Smooth muscle cell (in vitro differentiated cells): ENCODE data around the gene VPS26C. TPM values are rescaled to one million over a fixed set of nuclear protein-coding genes. Genes with fewer than 3 reads are reported as not detected.
"Not testable (repeated sequence)": the region's sequence is repeated elsewhere in the genome, so short reads cannot be mapped to it uniquely, and the experiment has no call there.

Source experiments
- DNase-seq: peaks from one replicate; lab custom pipeline; 2025; ENCODE audit not compliant: unreplicated experiment; lab: John Stamatoyannopoulos, UW
- H2AFZ ChIP-seq: fragments of 200-600 bp; sonication (generic); 2 replicates; pipeline ENCODE4 v1.6.0; 2016; ENCODE audit warnings: antibody characterized with exemption, low read depth, mild to moderate bottlenecking
- H3F3A ChIP-seq: fragments of 200-600 bp; sonication (generic); 2 replicates; pipeline ENCODE4 v1.6.0; 2017; ENCODE audit warnings: antibody characterized with exemption, low read depth
- H3K27ac ChIP-seq: fragments of 200-600 bp; sonication (generic); 2 replicates; pipeline ENCODE4 v1.5.1; 2016; ENCODE audit warnings: low read depth, mild to moderate bottlenecking
- H3K27me3 ChIP-seq: fragments of 200-600 bp; sonication (generic); 2 replicates; pipeline ENCODE4 v1.6.1; 2016; ENCODE audit warnings: low read depth, mild to moderate bottlenecking
- H3K36me3 ChIP-seq: fragments of 200-600 bp; sonication (generic); 2 replicates; pipeline ENCODE4 v1.5.1; 2016; ENCODE audit warnings: low read depth
- H3K4me1 ChIP-seq: fragments of 200-600 bp; sonication (generic); 2 replicates; pipeline ENCODE4 v1.5.1; 2016; ENCODE audit warnings: low read depth
- H3K4me2 ChIP-seq: fragments of 200-600 bp; sonication (generic); 2 replicates; pipeline ENCODE4 v1.6.0; 2016; ENCODE audit warnings: mild to moderate bottlenecking
- H3K4me3 ChIP-seq: fragments of 200-600 bp; sonication (generic); 2 replicates; pipeline ENCODE4 v1.5.1; 2016; ENCODE audit warnings: mild to moderate bottlenecking
- H3K79me2 ChIP-seq: fragments of 200-600 bp; sonication (generic); 2 replicates; pipeline ENCODE4 v1.6.0; 2016; ENCODE audit warnings: low read depth, mild to moderate bottlenecking
- H3K9ac ChIP-seq: fragments of 200-600 bp; sonication (generic); 2 replicates; pipeline ENCODE4 v1.6.0; 2016; ENCODE audit warnings: low read depth
- H3K9me3 ChIP-seq: fragments of 200-600 bp; sonication (generic); replicated peaks from 2 replicates; pipeline ENCODE4 v1.5.1; 2016; ENCODE audit warnings: low read depth
- H4K20me1 ChIP-seq: fragments of 200-600 bp; sonication (generic); 2 replicates; pipeline ENCODE4 v1.6.0; 2016; ENCODE audit warnings: low read depth
- CTCF ChIP-seq: fragments of 200-600 bp; sonication (generic); IDR thresholded peaks from 2 replicates; pipeline ENCODE4 v1.5.1; 2017; ENCODE audit warnings: borderline replicate concordance, mild to moderate bottlenecking, antibody characterized with exemption; ENCODE audit not compliant: insufficient read depth, poor library complexity, severe bottlenecking
- WGBS: methylation state at CpG from one replicate; pipeline ENCODE4 v1.1.7; 2016; ENCODE audit warnings: low lambda C conversion rate; 5-methylcytosine and 5-hydroxymethylcytosine counted together
- polyA plus RNA-seq: library from polyadenylated mRNA; unstranded; fragments of >200 nt; fragmentation: Nextera tagmentation; extraction: Ambion mirVana; gene quantifications from 2 replicates; pipeline ENCODE4 v1.2.1, GENCODE V29; 2016
- total RNA-seq: library from RNA; depleted of rRNA; stranded (reverse); fragments of >200 nt; gene quantifications from 2 replicates; pipeline ENCODE4 v1.2.3, GENCODE V29; 2014

VPS26C gene
- total and polyA plus RNA-seq, 2 experiments from 2014 or later, result 31.7 to 50.3 TPM

- WGBS, result 50% methylated on average over 5 of the region's 5 CpGs
- no peak overlapping the region for H3K4me3 ChIP-seq
- no peak overlapping the region for H3K27ac ChIP-seq
- no peaks in the 10 kb centered on the region for H3F3A ChIP-seq
- H3K9me3 ChIP-seq, result no peaks in the 10 kb centered on the region
- H3K4me2 ChIP-seq, result no peak overlapping the region
- H3K36me3 ChIP-seq, result no peaks in the 10 kb centered on the region
- no peak overlapping the region for H2AFZ ChIP-seq
- no peak overlapping the region for H3K9ac ChIP-seq
- no peak for DNase-seq
- H3K27me3 ChIP-seq, result no peaks in the 10 kb centered on the region
- no peaks in the 10 kb centered on the region for H3K4me1 ChIP-seq
- TF ChIP-seq CTCF, result no peak
- H3K79me2 ChIP-seq, result no peaks in the 10 kb centered on the region
- no peaks in the 10 kb centered on the region for H4K20me1 ChIP-seq
Observed at GRCh38 chr21:37294679-37295078, 27.5 kb upstream of the VPS26C start.

DNA sequence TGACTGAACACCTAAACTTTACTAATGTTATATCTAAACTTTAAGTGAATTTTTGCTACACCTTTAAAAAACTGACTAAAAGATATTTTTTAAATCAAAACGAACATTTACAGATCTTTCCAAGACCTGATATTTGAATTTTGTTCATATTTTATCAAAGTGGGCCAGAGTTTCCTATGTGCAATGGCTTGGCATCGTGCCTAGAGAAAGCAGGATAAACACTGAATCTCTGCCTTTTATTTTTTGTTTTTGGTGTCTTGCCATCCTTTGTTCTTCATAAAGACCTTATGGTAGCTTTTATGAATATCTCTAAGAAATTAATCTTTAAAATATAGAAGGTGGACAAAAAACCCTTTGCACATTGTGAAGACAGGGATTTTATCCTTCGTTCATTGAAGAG, 25.8 kb upstream of the VPS26C start:
- Histone ChIP-seq H2AFZ (no peak overlapping the region), H3K36me3 (no peaks in the 10 kb centered on the region), H3K9ac (no peak overlapping the region), H4K20me1 (no peaks in the 10 kb centered on the region), H3K9me3 (no peaks in the 10 kb centered on the region), H3K79me2 (no peaks in the 10 kb centered on the region), H3K4me2 (no peak overlapping the region), H3K4me3 (no peak overlapping the region), H3K4me1 (no peaks in the 10 kb centered on the region), H3K27ac (no peak overlapping the region), H3K27me3 (no peaks in the 10 kb centered on the region), H3F3A (no peaks in the 10 kb centered on the region)
- WGBS, result 89% methylated on average over 3 of the region's 3 CpGs
- TF ChIP-seq CTCF, result no peak
- no peak for DNase-seq

GRCh38 chr21:37292041-37292440, 24.9 kb upstream of the VPS26C start:
- Histone ChIP-seq H3K27me3 (no peaks in the 10 kb centered on the region), H3K4me3 (no peak overlapping the region), H2AFZ (no peak overlapping the region), H3F3A (no peaks in the 10 kb centered on the region), H3K9me3 (no peaks in the 10 kb centered on the region), H3K9ac (no peak overlapping the region), H4K20me1 (no peaks in the 10 kb centered on the region), H3K4me2 (no peak overlapping the region), H3K79me2 (no peaks in the 10 kb centered on the region), H3K27ac (no peak overlapping the region), H3K4me1 (no peaks in the 10 kb centered on the region), H3K36me3 (no peaks in the 10 kb centered on the region)
- 94% methylated on average over 1 of the region's 1 CpG for WGBS
- DNase-seq, result no peak
- TF ChIP-seq CTCF, result no peak

- H3K36me3 ChIP-seq, H3K27me3 ChIP-seq, H3K79me2 ChIP-seq, H3K4me1 ChIP-seq, H3K4me2 ChIP-seq, H3K27ac ChIP-seq, H4K20me1 ChIP-seq, H3K9ac ChIP-seq, H3K9me3 ChIP-seq, DNase-seq, H3F3A ChIP-seq, H3K4me3 ChIP-seq, H2AFZ ChIP-seq: not testable (repeated sequence)
- WGBS, result 94% methylated on average over 26 of the region's 38 CpGs
Observed at GRCh38 chr21:37283191-37283710, 16.1 kb upstream of the VPS26C start.

GRCh38 chr21:37282602-37283001, 15.5 kb upstream of the VPS26C start:
- 81% methylated on average over 10 of the region's 10 CpGs for WGBS
- not testable (repeated sequence) for H3K27me3 ChIP-seq, H3F3A ChIP-seq, DNase-seq, H3K4me1 ChIP-seq, H3K79me2 ChIP-seq, H2AFZ ChIP-seq, H3K27ac ChIP-seq, H3K9ac ChIP-seq, H4K20me1 ChIP-seq, H3K36me3 ChIP-seq, H3K9me3 ChIP-seq, H3K4me2 ChIP-seq, H3K4me3 ChIP-seq
